HepG2 (cell line): ENCODE data around the gene PLIN5. TPM values are rescaled to one million over a fixed set of nuclear protein-coding genes. Genes with fewer than 3 reads are reported as not detected.

Experiments
- ATAC-seq: fragments of 200-7000 bp; cut with Tn5 transposase; 3 replicates; pipeline ENCODE4 v1.9.1; 2020; ENCODE audit warnings: mild to moderate bottlenecking, moderate library complexity
- BruUV-seq: library from RNA; stranded (reverse); fragments of 400-500 nt; replicated peaks from 2 replicates; lab custom pipeline; 2021; lab: Mats Ljungman, UMichigan
- CTCF ChIA-PET: fragments of 300-600 bp; formaldehyde crosslinking; extraction: SDS; loops from one replicate; lab custom pipeline; 2021; ENCODE audit warnings: low total read pairs, inconsistent platforms, low intra/inter-chr PET ratio; lab: Yijun Ruan, JAX
- POLR2A ChIA-PET: fragments of 350-600 bp; sonication (Branson Sonifier 250); formaldehyde crosslinking; loops from one replicate; lab custom pipeline; 2020; ENCODE audit warnings: antibody characterized with exemption, inconsistent platforms; lab: Yijun Ruan, JAX
- DNase-seq: peaks from one replicate; pipeline ENCODE4 v3.0.0-alpha.2; 2015; ENCODE audit warnings: low spot score
- FAIRE-seq: peaks from 3 replicates; lab custom pipeline; 2011; peaks lifted over from hg19 to GRCh38; lab: Jason Lieb, UNC
- H2AFZ ChIP-seq: one replicate; pipeline ENCODE4 v1.6.1; 2011; ENCODE audit warnings: low read length, inconsistent platforms
- H3K27ac ChIP-seq: fragments of 300-600 bp; 3 replicates; pipeline ENCODE4 v1.8.0; 2011; ENCODE audit warnings: mixed run types, mild to moderate bottlenecking, mixed read lengths, low read length, inconsistent platforms; ENCODE audit not compliant: insufficient read depth; ENCODE audit errors: extremely low read length
- H3K27me3 ChIP-seq, 2 experiments: fragments of 200-600 bp in 1 of 2; 2 replicates in 1 of 2; 3 replicates in 1 of 2; pipeline versions ENCODE4 v1.6.0 to v1.8.0; 2011; ENCODE audit warnings: low read length in 2 of 2, mild to moderate bottlenecking in 2 of 2, moderate library complexity in 2 of 2, inconsistent platforms in 1 of 2; ENCODE audit not compliant: insufficient read depth in 2 of 2, control insufficient read depth in 1 of 2
- H3K36me3 ChIP-seq, 2 experiments: fragments of 200-600 bp in 1 of 2; replicated peaks in 1 of 2; 2 replicates in 1 of 2; 3 replicates in 1 of 2; pipeline versions ENCODE4 v1.5.1 to v1.8.0; 2011; ENCODE audit warnings: low read length in 2 of 2, inconsistent platforms in 1 of 2; ENCODE audit not compliant: insufficient read depth in 2 of 2, control insufficient read depth in 1 of 2
- H3K4me1 ChIP-seq: 2 replicates; pipeline ENCODE4 v1.5.1; 2012; ENCODE audit warnings: low read length, inconsistent platforms; ENCODE audit not compliant: insufficient read depth
- H3K4me2 ChIP-seq: 2 replicates; pipeline ENCODE4 v1.6.0; 2011; ENCODE audit warnings: low read depth, low read length, inconsistent platforms
- H3K4me3 ChIP-seq, 3 experiments: fragments of 200-600 bp in 1 of 3; sonication (generic), shearing (Covaris generic) in 1 of 3; replicated peaks in 1 of 3; 2 replicates each; pipeline ENCODE4 v1.5.1; 2011 to 2016; ENCODE audit warnings: low read length in 3 of 3, inconsistent platforms in 2 of 3, low read depth in 2 of 3, mild to moderate bottlenecking in 2 of 3, control low read depth in 1 of 3, mixed read lengths in 1 of 3; ENCODE audit not compliant: insufficient read depth in 1 of 3
- H3K79me2 ChIP-seq: one replicate; pipeline ENCODE4 v1.6.1; 2011; ENCODE audit warnings: low read length, inconsistent platforms; ENCODE audit not compliant: insufficient read depth
- H3K9ac ChIP-seq: 2 replicates; pipeline ENCODE4 v1.6.0; 2011; ENCODE audit warnings: mild to moderate bottlenecking, low read depth, low read length, inconsistent platforms; ENCODE audit not compliant: insufficient read depth
- H3K9me3 ChIP-seq: 2 replicates; pipeline ENCODE4 v1.5.1; 2012; ENCODE audit warnings: mild to moderate bottlenecking, low read length
- H4K20me1 ChIP-seq: 2 replicates; pipeline ENCODE4 v1.6.0; 2011; ENCODE audit warnings: inconsistent platforms, mild to moderate bottlenecking, low read length, moderate library complexity; ENCODE audit not compliant: insufficient read depth
- ARID2 ChIP-seq: sonication (generic); formaldehyde crosslinking; IDR thresholded peaks from 2 replicates; pipeline ENCODE4 v1.8.1; 2022; ENCODE audit warnings: mild to moderate bottlenecking, missing genetic modification reagents, borderline replicate concordance
- BRCA1 ChIP-seq: sonication (generic); formaldehyde crosslinking; IDR thresholded peaks from 2 replicates; pipeline ENCODE4 v1.4.0; 2020; ENCODE audit warnings: missing genetic modification reagents
- ELF3 ChIP-seq: IDR thresholded peaks from 2 replicates; pipeline ENCODE4 v1.6.1; 2016; ENCODE audit warnings: missing genetic modification reagents, missing compliant biosample characterization
- GABPB1 ChIP-seq: IDR thresholded peaks from 2 replicates; pipeline ENCODE4 v1.6.1; 2016; ENCODE audit warnings: mild to moderate bottlenecking, missing genetic modification reagents, moderate library complexity, missing compliant biosample characterization
- GPN1 ChIP-seq: sonication (generic); formaldehyde crosslinking; IDR thresholded peaks from 2 replicates; pipeline ENCODE4 v1.5.1; 2020; ENCODE audit warnings: missing genetic modification reagents, borderline replicate concordance
- KLF6 ChIP-seq: IDR thresholded peaks from 2 replicates; pipeline ENCODE4 v1.8.0; 2016; ENCODE audit warnings: missing biosample characterization, missing genetic modification reagents
- MED13 ChIP-seq: sonication (generic); formaldehyde crosslinking; IDR thresholded peaks from 2 replicates; pipeline ENCODE4 v1.5.0; 2020; ENCODE audit warnings: missing genetic modification reagents
- MIXL1 ChIP-seq: IDR thresholded peaks from 2 replicates; pipeline ENCODE4 v1.6.1; 2016
- NFE2L2 ChIP-seq: fragments of 150-350 bp; IDR thresholded peaks from 2 replicates; pipeline ENCODE4 v1.6.1; 2014; ENCODE audit warnings: low read length
- NFYB ChIP-seq: sonication (generic); formaldehyde crosslinking; IDR thresholded peaks from 2 replicates; pipeline ENCODE4 v1.4.0; 2020; ENCODE audit warnings: missing genetic modification reagents
- NPAS2 ChIP-seq: sonication (generic); formaldehyde crosslinking; IDR thresholded peaks from 2 replicates; pipeline ENCODE4 v1.8.0; 2022; ENCODE audit warnings: mild to moderate bottlenecking, missing genetic modification reagents, borderline replicate concordance
- SP2 ChIP-seq: sonication (generic); formaldehyde crosslinking; IDR thresholded peaks from 2 replicates; pipeline ENCODE4 v1.5.1; 2020; ENCODE audit warnings: mild to moderate bottlenecking, missing genetic modification reagents
- TRIM24 ChIP-seq: sonication (generic); formaldehyde crosslinking; IDR thresholded peaks from 2 replicates; pipeline ENCODE4 v1.8.0; 2022; ENCODE audit warnings: mild to moderate bottlenecking, missing genetic modification reagents
- ZBTB38 ChIP-seq: sonication (generic); formaldehyde crosslinking; IDR thresholded peaks from 2 replicates; pipeline ENCODE4 v1.5.1; 2020; ENCODE audit warnings: mild to moderate bottlenecking, missing genetic modification reagents
- ZFY ChIP-seq: sonication (generic); formaldehyde crosslinking; IDR thresholded peaks from 2 replicates; pipeline ENCODE4 v1.4.0; 2020; ENCODE audit warnings: missing genetic modification reagents
- ZNF17 ChIP-seq: sonication (generic); formaldehyde crosslinking; IDR thresholded peaks from 2 replicates; pipeline ENCODE4 v1.5.0; 2020; ENCODE audit warnings: mild to moderate bottlenecking, missing genetic modification reagents
- ZNF350 ChIP-seq: sonication (generic); formaldehyde crosslinking; IDR thresholded peaks from 2 replicates; pipeline ENCODE4 v1.4.0; 2020; ENCODE audit warnings: mild to moderate bottlenecking, low read depth, missing genetic modification reagents, borderline replicate concordance
- ZNF446 ChIP-seq: sonication (generic); formaldehyde crosslinking; IDR thresholded peaks from 2 replicates; pipeline ENCODE4 v1.5.0; 2020; ENCODE audit warnings: mild to moderate bottlenecking, missing genetic modification reagents
- ZNF773 ChIP-seq: sonication (generic); formaldehyde crosslinking; IDR thresholded peaks from 2 replicates; pipeline ENCODE4 v1.4.0; 2020; ENCODE audit warnings: missing genetic modification reagents, borderline replicate concordance
- ZNF879 ChIP-seq: sonication (generic); formaldehyde crosslinking; IDR thresholded peaks from 2 replicates; pipeline ENCODE4 v1.8.1; 2023; ENCODE audit warnings: missing genetic modification reagents
- WGBS: methylation state at CpG from one replicate; pipeline ENCODE4 v1.1.6; 2017; ENCODE audit warnings: low lambda C conversion rate; 5-methylcytosine and 5-hydroxymethylcytosine counted together
- in situ Hi-C: cut with HindIII; loops from 2 replicates; pipeline ENCODE4 v1.10.0; 2017; ENCODE audit warnings: low pct_unique_long_range_greater_than_20kb; ENCODE audit not compliant: extremely low pct_ligation_motif_present
- intact Hi-C: fragments of 100-400 bp; cut with micrococcal nuclease; formaldehyde crosslinking; loops from one replicate; pipeline ENCODE4 v1.10.0; 2022; ENCODE audit not compliant: unreplicated experiment
- polyA plus RNA-seq, 8 experiments: library from polyadenylated mRNA; depleted of rRNA in 3 of 8; stranded (reverse) in 7 of 8; unstranded in 1 of 8; fragments of >200 nt; fragmentation: Illumina TruSeq in 4 of 8; extraction: Trizol in 4 of 8; gene quantifications; 2 replicates each; pipeline versions ENCODE4 v1.2.1 to v1.2.3, GENCODE V29; 2011 to 2016; ENCODE audit warnings: low read depth in 4 of 8, missing spikeins in 1 of 8, mixed read lengths in 1 of 8; ENCODE audit not compliant: insufficient read depth in 1 of 8
- total RNA-seq, 5 experiments: library from RNA; depleted of rRNA; stranded (reverse); fragments of >200 nt; fragmentation: Illumina TruSeq; extraction: Trizol; gene quantifications; 2 replicates each; pipeline ENCODE4 v1.2.3, GENCODE V29; 2016; ENCODE audit warnings: low read depth in 1 of 5
- TF ChIP-seq, protein P1 (sequence below): IDR thresholded peaks from 2 replicates; pipeline ENCODE4 v1.6.1; 2016; ENCODE audit warnings: control low read depth
- TF ChIP-seq, protein P2 (sequence below), 2 experiments: sonication (generic) in 1 of 2; formaldehyde crosslinking in 1 of 2; IDR thresholded peaks; 2 replicates each; pipeline versions ENCODE4 v1.4.0 to v1.6.1; 2018 to 2020; ENCODE audit warnings: missing genetic modification reagents in 2 of 2, borderline replicate concordance in 1 of 2, low read depth in 1 of 2, mild to moderate bottlenecking in 1 of 2, missing biosample characterization in 1 of 2

Gene PLIN5
- total and polyA plus RNA-seq, 2 of the 13 experiments (the other 11 are each of a cell fraction or from before 2014, with no cell fraction given): 1.8 to 4.8 TPM

GRCh38 chr19:4474514-4475022 lies 60.5 kb downstream of the PLIN5 start:
- WGBS: 76% methylated on average over 13 of the region's 13 CpGs
- Histone ChIP-seq H2AFZ (no peak overlapping the region), H3K9me3 (no peaks in the 10 kb centered on the region), H3K4me3 (peak overlapping the region; percentile 79 to 94 (median 94); a peak in 5 of 6 replicates), H3K36me3 (peaks cover 14 to 29% of the 10 kb centered on the region in 2 experiments; a peak in 4 of 5 replicates), H3K9ac (peak overlapping the region; percentile 40; the same call in 1 of the 2 replicates), H3K4me2 (peak overlapping the region; percentile 77), H3K27ac (no peak overlapping the region), H3K79me2 (peaks cover 22% of the 10 kb centered on the region), H4K20me1 (0 out of 2 replicates have a peak, but pooled peaks cover 4% of the 10 kb centered on the region), H3K4me1 (peaks cover 21% of the 10 kb centered on the region), H3K27me3 (no peaks in the 10 kb centered on the region; a peak in 1 of 5 replicates)
- DNase-seq (no peak), ATAC-seq (no peak), FAIRE-seq (peak; percentile 23)
- POLR2A ChIA-PET: no interaction called here
- intact Hi-C loops (loop anchor here (5.0 kb wide), 1 partner anchor 63 kb away; the partner anchor contains the start of gene PLIN5), in situ Hi-C loops (no loop called here)
- no TSS peak for BruUV-seq
- CTCF ChIA-PET: no interaction called here
- TF ChIP-seq TRIM24 (CRISPR knock-in tag) (no peak), GABPB1 (CRISPR knock-in tag) (peak; percentile 91), NFE2L2 (no peak), ELF3 (no peak), ZNF773 (CRISPR knock-in tag) (no peak), SP2 (CRISPR knock-in tag) (peak; percentile 84), ZBTB38 (0 out of 2 replicates have a peak, but pooled peaks have one; percentile 44), ARID2 (CRISPR knock-in tag) (no peak), MIXL1 (CRISPR knock-in tag) (no peak), KLF6 (CRISPR knock-in tag) (no peak), ZNF879 (no peak), MED13 (CRISPR knock-in tag) (no peak), GPN1 (no peak), NFYB (peak; percentile 88), NPAS2 (no peak), ZNF17 (CRISPR knock-in tag) (no peak), ZNF446 (CRISPR knock-in tag) (no peak), BRCA1 (CRISPR knock-in tag) (no peak), ZNF350 (CRISPR knock-in tag) (no peak), ZFY (no peak)
- TF ChIP-seq, protein P1, sequence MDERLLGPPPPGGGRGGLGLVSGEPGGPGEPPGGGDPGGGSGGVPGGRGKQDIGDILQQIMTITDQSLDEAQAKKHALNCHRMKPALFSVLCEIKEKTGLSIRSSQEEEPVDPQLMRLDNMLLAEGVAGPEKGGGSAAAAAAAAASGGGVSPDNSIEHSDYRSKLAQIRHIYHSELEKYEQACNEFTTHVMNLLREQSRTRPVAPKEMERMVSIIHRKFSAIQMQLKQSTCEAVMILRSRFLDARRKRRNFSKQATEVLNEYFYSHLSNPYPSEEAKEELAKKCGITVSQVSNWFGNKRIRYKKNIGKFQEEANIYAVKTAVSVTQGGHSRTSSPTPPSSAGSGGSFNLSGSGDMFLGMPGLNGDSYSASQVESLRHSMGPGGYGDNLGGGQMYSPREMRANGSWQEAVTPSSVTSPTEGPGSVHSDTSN (CRISPR knock-in tag): peak; percentile 91
- TF ChIP-seq, protein P2, sequence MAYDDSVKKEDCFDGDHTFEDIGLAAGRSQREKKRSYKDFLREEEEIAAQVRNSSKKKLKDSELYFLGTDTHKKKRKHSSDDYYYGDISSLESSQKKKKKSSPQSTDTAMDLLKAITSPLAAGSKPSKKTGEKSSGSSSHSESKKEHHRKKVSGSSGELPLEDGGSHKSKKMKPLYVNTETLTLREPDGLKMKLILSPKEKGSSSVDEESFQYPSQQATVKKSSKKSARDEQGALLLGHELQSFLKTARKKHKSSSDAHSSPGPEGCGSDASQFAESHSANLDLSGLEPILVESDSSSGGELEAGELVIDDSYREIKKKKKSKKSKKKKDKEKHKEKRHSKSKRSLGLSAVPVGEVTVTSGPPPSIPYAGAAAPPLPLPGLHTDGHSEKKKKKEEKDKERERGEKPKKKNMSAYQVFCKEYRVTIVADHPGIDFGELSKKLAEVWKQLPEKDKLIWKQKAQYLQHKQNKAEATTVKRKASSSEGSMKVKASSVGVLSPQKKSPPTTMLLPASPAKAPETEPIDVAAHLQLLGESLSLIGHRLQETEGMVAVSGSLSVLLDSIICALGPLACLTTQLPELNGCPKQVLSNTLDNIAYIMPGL (CRISPR knock-in tag; IDR thresholded peaks at IDR 0.05; ENCODE audit: borderline replicate concordance in 1 of 2, low read depth in 1 of 2): no peak
